Tibial artery (tissue), 4 donors: Measurements from ENCODE around the gene C14orf93.

ENCODE experiments used
- DNase-seq, 2 donors: peaks; one replicate each; pipeline ENCODE4 v3.0.0-alpha.2; 2019
- H3K27ac ChIP-seq, 2 donors: fragments of 200-600 bp; sonication (generic) in 1 of 2; 1 replicate in 1 of 2; 2 replicates in 1 of 2; pipeline ENCODE4 v1.5.1; 2018 to 2019; ENCODE audit warnings: mild to moderate bottlenecking in 1 of 2
- H3K27me3 ChIP-seq, 2 donors: fragments of 200-600 bp; sonication (generic) in 1 of 2; one replicate each; pipeline versions ENCODE4 v1.5.1 to v1.6.0; 2016 to 2019
- H3K36me3 ChIP-seq, 3 donors: fragments of 200-600 bp; sonication (generic) in 2 of 3; one replicate each; pipeline ENCODE4 v1.5.1; 2016 to 2019; ENCODE audit warnings: mild to moderate bottlenecking in 2 of 3
- H3K4me1 ChIP-seq, 4 donors: fragments of 200-600 bp; sonication (generic) in 2 of 4; 1 replicate in 3 of 4; 2 replicates in 1 of 4; pipeline ENCODE4 v1.5.1; 2016 to 2019
- H3K4me3 ChIP-seq, 2 donors: fragments of 200-600 bp; sonication (generic) in 1 of 2; 1 replicate in 1 of 2; 2 replicates in 1 of 2; pipeline ENCODE4 v1.5.1; 2018 to 2019; ENCODE audit warnings: mild to moderate bottlenecking in 2 of 2
- H3K9me3 ChIP-seq, 3 donors: fragments of 200-600 bp; sonication (generic) in 1 of 3; one replicate each; pipeline ENCODE4 v1.5.1; 2016 to 2019
- CTCF ChIP-seq, 2 experiments: fragments of 200-600 bp in 1 of 2; fragments of 450-650 bp in 1 of 2; IDR thresholded peaks; one replicate each; pipeline ENCODE4 v1.5.1; 2017 to 2019; ENCODE audit warnings: antibody characterized with exemption in 2 of 2, mild to moderate bottlenecking in 1 of 2, moderate library complexity in 1 of 2
- intact Hi-C: fragments of 100-400 bp; cut with DNase I; formaldehyde crosslinking; loops from one replicate; pipeline ENCODE4 v1.15.0; 2023; ENCODE audit warnings: low total_unique reads

Gene C14orf93

GRCh38 chr14:22995889-22996625, 13.9 kb downstream of the C14orf93 start:
- Histone ChIP-seq H3K27ac (no peak overlapping the region), H3K4me1 (peaks cover 0 to 5% (median 0%) of the 10 kb centered on the region in 4 donors), H3K36me3 (peaks cover 0 to 17% (median 5%) of the 10 kb centered on the region in 3 donors), H3K27me3 (no peaks in the 10 kb centered on the region), H3K4me3 (no peak overlapping the region), H3K9me3 (no peaks in the 10 kb centered on the region)
- no peak for DNase-seq
- intact Hi-C loops = no loop called here
- TF ChIP-seq CTCF (IDR thresholded peaks at IDR 0.05) = no peak

GRCh38 chr14:22994762-22995275, 15.1 kb downstream of the C14orf93 start:
- Histone ChIP-seq H3K4me3 (no peak overlapping the region), H3K27ac (no peak overlapping the region), H3K9me3 (no peaks in the 10 kb centered on the region), H3K36me3 (peaks cover 0 to 25% (median 5%) of the 10 kb centered on the region in 3 donors), H3K27me3 (no peaks in the 10 kb centered on the region), H3K4me1 (peaks cover 0 to 5% (median 0%) of the 10 kb centered on the region in 4 donors)
- intact Hi-C loops = no loop called here
- peak; percentile 43 to 45 for TF ChIP-seq CTCF (IDR thresholded peaks at IDR 0.05)
- no peak for DNase-seq

GRCh38 chr14:22993517-22993916, 16.4 kb downstream of the C14orf93 start:
- H3K9me3 ChIP-seq = no peaks in the 10 kb centered on the region
- no peaks in the 10 kb centered on the region for H3K27me3 ChIP-seq
- no peak overlapping the region for H3K4me3 ChIP-seq
- peaks cover 0 to 5% (median 0%) of the 10 kb centered on the region in 4 donors for H3K4me1 ChIP-seq
- H3K27ac ChIP-seq = no peak overlapping the region
- H3K36me3 ChIP-seq = peaks cover 0 to 31% (median 0%) of the 10 kb centered on the region in 3 donors
- TF ChIP-seq CTCF (IDR thresholded peaks at IDR 0.05) = no peak
- no peak for DNase-seq
- intact Hi-C loops = no loop called here

GRCh38 chr14:22991852-22992251, 18.1 kb downstream of the C14orf93 start:
- no peak for DNase-seq
- no peak for TF ChIP-seq CTCF (IDR thresholded peaks at IDR 0.05)

GRCh38 chr14:22987291-22987690, 22.7 kb downstream of the C14orf93 start:
- DNase-seq = no peak
- Histone ChIP-seq H3K4me3 (no peak overlapping the region), H3K27ac (no peak overlapping the region), H3K36me3 (peaks cover 0 to 34% (median 6%) of the 10 kb centered on the region in 3 donors), H3K4me1 (peaks cover 0 to 11% (median 6%) of the 10 kb centered on the region in 4 donors), H3K9me3 (no peaks in the 10 kb centered on the region), H3K27me3 (no peaks in the 10 kb centered on the region)
- intact Hi-C loops = loop anchor here (2.0 kb wide), 1 partner anchor 70 kb away; the partner anchor contains the start of gene CDH24
- no peak for TF ChIP-seq CTCF (IDR thresholded peaks at IDR 0.05)

More at GRCh38 chr14:22991852-22992251, 18.1 kb downstream of the C14orf93 start:
- Histone ChIP-seq H3K4me3 (no peak overlapping the region), H3K9me3 (no peaks in the 10 kb centered on the region), H3K36me3 (peaks cover 0 to 34% (median 6%) of the 10 kb centered on the region in 3 donors), H3K27ac (no peak overlapping the region), H3K4me1 (peaks cover 0 to 5% (median 0%) of the 10 kb centered on the region in 4 donors), H3K27me3 (no peaks in the 10 kb centered on the region)
- intact Hi-C loops = no loop called here
